ENCODE data around the gene DCUN1D4.
"Not testable (repeated sequence)": the region's sequence is repeated elsewhere in the genome, so short reads cannot be mapped to it uniquely, and the experiment has no call there.

DCUN1D4 gene

GRCh38 chr4:51931461-51931860 lies 88.5 kb downstream of the DCUN1D4 start:
- no peaks in the 10 kb centered on the region for H3K4me1 ChIP-seq
- peaks cover 3% of the 10 kb centered on the region; the same call in 1 of the 2 replicates for H3K27me3 ChIP-seq
- no peaks in the 10 kb centered on the region for H3K9me3 ChIP-seq
- no peak for TF ChIP-seq CTCF (IDR thresholded peaks at IDR 0.05; ENCODE audit: low read depth, low read length)
- H3K4me3 ChIP-seq (ENCODE audit: low read depth, low read length) = no peak overlapping the region
- H3K36me3 ChIP-seq = no peaks in the 10 kb centered on the region
- DNase-seq = no peak

GRCh38 chr4:51932261-51932660 lies 89.3 kb downstream of the DCUN1D4 start:
- Histone ChIP-seq H3K9me3 (no peaks in the 10 kb centered on the region), H3K4me1 (no peaks in the 10 kb centered on the region), H3K27me3 (peaks cover 3% of the 10 kb centered on the region; the same call in 1 of the 2 replicates), H3K36me3 (no peaks in the 10 kb centered on the region), H3K4me3 (ENCODE audit: low read depth, low read length) (no peak overlapping the region)
- no peak for TF ChIP-seq CTCF (IDR thresholded peaks at IDR 0.05; ENCODE audit: low read depth, low read length)
- DNase-seq = no peak

DNA sequence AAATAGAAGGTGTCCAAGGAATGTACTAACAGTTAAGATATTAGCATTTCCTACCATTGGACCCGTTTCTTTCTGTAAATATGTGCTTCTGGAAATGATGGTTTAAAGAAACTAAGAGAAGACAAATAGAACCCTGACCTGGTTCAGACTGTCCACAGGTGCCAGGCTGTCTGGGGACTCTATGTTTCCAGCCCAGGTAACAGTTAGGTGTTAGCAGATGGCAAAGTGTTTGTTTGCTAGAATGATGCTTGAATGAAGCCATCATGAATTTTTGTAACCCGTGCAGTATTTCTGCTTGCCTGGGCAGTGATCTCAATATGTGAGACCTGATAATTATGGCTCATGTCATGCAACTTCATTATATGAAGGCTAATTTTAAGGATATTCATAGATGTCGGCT lies 89.7 kb downstream of the DCUN1D4 start:
- Histone ChIP-seq H3K4me1 (no peaks in the 10 kb centered on the region), H3K9me3 (no peaks in the 10 kb centered on the region), H3K4me3 (ENCODE audit: low read depth, low read length) (no peak overlapping the region), H3K27me3 (peaks cover 3% of the 10 kb centered on the region; the same call in 1 of the 2 replicates), H3K36me3 (no peaks in the 10 kb centered on the region)
- no peak for DNase-seq
- no peak for TF ChIP-seq CTCF (IDR thresholded peaks at IDR 0.05; ENCODE audit: low read depth, low read length)

DNA sequence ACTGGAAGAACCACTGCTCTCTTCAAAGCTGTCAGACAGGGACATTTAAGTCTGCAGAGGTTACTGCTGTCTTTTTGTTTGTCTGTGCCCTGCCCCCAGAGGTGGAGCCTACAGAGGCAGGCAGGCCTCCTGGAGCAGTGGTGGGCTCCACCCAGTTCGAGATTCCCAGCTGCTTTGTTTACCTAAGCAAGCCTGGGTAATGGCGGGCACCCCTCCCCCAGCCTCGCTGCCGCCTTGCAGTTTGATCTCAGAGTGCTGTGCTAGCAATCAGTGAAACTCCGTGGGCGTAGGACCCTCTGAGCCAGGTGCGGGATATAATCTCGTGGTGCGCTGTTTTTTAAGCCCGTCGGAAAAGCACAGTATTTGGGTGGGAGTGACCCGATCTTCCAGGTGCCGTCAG lies 97.5 kb downstream of the DCUN1D4 start:
- H3K36me3 ChIP-seq; H3K27me3 ChIP-seq; H3K4me3 ChIP-seq (ENCODE audit: low read depth, low read length); DNase-seq; H3K4me1 ChIP-seq; H3K9me3 ChIP-seq: not testable (repeated sequence)

DNA sequence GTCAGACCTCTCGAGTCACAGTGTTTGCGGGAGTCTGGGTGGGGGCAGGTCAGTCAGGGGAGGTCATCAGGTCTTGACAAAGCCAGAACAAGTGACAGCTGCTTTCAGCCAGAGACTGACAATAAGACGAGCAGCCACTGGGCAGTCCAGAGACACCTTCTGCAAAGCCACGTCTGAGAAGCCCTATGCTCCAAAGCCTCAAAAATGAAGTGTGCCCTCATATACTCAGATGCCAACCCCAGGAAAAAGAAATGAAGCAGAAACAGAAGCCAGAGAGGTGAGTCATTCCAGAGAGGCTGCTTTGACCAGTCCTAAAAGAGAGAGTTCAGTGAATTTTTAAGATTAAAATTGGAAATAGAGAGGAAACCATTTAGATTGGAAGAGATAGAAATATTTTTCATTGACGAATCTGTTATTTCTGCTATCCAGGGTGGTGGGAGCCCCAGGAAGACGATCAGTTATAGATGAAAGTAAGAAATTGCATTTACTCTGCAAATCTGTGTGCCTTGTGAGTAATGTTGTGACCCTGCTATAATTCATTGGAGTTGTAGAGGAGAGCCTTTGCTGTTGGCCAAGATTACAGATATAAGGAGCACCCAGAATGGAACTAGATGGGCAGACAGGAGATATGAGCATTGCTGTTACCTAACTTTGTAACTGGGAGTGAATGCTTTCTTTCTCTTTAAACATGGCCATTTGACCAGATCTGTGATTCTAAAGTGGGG lies 99.3 kb downstream of the DCUN1D4 start:
- H3K9me3 ChIP-seq = no peaks in the 10 kb centered on the region
- H3K36me3 ChIP-seq = no peaks in the 10 kb centered on the region
- DNase-seq = no peak
- TF ChIP-seq CTCF (IDR thresholded peaks at IDR 0.05; ENCODE audit: low read depth, low read length) = no peak
- H3K4me3 ChIP-seq (ENCODE audit: low read depth, low read length) = no peak overlapping the region
- no peaks in the 10 kb centered on the region for H3K27me3 ChIP-seq
- H3K4me1 ChIP-seq = no peaks in the 10 kb centered on the region

- no peaks in the 10 kb centered on the region for H3K36me3 ChIP-seq
- no peaks in the 10 kb centered on the region for H3K9me3 ChIP-seq
- DNase-seq = no peak
- H3K4me1 ChIP-seq = no peaks in the 10 kb centered on the region
- no peaks in the 10 kb centered on the region for H3K27me3 ChIP-seq
- H3K4me3 ChIP-seq (ENCODE audit: low read depth, low read length) = no peak overlapping the region
- TF ChIP-seq CTCF (IDR thresholded peaks at IDR 0.05; ENCODE audit: low read depth, low read length) = no peak
Measured at GRCh38 chr4:51942833-51943215, 99.9 kb downstream of the DCUN1D4 start.

Data from BE2C (cell line).